ENCODE measurements around the gene ZDHHC16.

DNA sequence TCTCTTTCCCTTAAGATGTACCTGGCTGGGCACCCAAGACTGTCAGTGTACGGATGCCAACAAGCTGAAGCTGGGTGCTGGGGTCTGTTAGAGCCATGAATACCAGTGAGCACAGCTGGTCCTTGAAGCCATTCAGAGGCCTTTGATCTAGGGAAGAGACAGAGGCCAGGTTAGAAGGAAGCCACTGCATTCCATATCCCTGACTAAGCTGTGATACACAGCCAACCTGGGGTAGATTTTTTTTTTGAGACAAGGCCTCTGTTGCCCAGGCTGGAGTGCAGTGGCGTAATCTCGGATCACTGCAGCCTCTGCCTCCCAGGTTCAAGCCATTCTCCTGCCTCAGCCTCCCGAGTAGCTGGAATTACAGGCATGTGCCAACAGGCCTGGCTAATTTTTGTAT is 20.8 kb downstream of the ZDHHC16 start:
- TF ChIP-seq, protein P1, sequence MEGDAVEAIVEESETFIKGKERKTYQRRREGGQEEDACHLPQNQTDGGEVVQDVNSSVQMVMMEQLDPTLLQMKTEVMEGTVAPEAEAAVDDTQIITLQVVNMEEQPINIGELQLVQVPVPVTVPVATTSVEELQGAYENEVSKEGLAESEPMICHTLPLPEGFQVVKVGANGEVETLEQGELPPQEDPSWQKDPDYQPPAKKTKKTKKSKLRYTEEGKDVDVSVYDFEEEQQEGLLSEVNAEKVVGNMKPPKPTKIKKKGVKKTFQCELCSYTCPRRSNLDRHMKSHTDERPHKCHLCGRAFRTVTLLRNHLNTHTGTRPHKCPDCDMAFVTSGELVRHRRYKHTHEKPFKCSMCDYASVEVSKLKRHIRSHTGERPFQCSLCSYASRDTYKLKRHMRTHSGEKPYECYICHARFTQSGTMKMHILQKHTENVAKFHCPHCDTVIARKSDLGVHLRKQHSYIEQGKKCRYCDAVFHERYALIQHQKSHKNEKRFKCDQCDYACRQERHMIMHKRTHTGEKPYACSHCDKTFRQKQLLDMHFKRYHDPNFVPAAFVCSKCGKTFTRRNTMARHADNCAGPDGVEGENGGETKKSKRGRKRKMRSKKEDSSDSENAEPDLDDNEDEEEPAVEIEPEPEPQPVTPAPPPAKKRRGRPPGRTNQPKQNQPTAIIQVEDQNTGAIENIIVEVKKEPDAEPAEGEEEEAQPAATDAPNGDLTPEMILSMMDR (IDR thresholded peaks at IDR 0.05; ENCODE audit: low read depth, low read length, missing input control), result no peak
- TF ChIP-seq SP1 (IDR thresholded peaks at IDR 0.05) (no peak), YY1 (IDR thresholded peaks at IDR 0.05) (no peak), GABPA (IDR thresholded peaks at IDR 0.05 in 1 of 2, conservative IDR thresholded peaks at IDR 0.05 in 1 of 2) (no peak), HNF4G (IDR thresholded peaks at IDR 0.05) (no peak), TAF1 (conservative IDR thresholded peaks at IDR 0.05) (no peak), EGR1 (IDR thresholded peaks at IDR 0.05; ENCODE audit: low read depth in 2 of 2) (no peak), FOXA1 (IDR thresholded peaks at IDR 0.05) (no peak), RXRA (IDR thresholded peaks at IDR 0.05) (no peak), RAD21 (IDR thresholded peaks at IDR 0.05) (no peak)
- TF ChIP-seq, protein P2, sequence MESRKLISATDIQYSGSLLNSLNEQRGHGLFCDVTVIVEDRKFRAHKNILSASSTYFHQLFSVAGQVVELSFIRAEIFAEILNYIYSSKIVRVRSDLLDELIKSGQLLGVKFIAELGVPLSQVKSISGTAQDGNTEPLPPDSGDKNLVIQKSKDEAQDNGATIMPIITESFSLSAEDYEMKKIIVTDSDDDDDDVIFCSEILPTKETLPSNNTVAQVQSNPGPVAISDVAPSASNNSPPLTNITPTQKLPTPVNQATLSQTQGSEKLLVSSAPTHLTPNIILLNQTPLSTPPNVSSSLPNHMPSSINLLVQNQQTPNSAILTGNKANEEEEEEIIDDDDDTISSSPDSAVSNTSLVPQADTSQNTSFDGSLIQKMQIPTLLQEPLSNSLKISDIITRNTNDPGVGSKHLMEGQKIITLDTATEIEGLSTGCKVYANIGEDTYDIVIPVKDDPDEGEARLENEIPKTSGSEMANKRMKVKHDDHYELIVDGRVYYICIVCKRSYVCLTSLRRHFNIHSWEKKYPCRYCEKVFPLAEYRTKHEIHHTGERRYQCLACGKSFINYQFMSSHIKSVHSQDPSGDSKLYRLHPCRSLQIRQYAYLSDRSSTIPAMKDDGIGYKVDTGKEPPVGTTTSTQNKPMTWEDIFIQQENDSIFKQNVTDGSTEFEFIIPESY (IDR thresholded peaks at IDR 0.05), result no peak
- TF ChIP-seq, protein P3, sequence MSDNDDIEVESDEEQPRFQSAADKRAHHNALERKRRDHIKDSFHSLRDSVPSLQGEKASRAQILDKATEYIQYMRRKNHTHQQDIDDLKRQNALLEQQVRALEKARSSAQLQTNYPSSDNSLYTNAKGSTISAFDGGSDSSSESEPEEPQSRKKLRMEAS (IDR thresholded peaks at IDR 0.05), result no peak
- TF ChIP-seq, protein P4, sequence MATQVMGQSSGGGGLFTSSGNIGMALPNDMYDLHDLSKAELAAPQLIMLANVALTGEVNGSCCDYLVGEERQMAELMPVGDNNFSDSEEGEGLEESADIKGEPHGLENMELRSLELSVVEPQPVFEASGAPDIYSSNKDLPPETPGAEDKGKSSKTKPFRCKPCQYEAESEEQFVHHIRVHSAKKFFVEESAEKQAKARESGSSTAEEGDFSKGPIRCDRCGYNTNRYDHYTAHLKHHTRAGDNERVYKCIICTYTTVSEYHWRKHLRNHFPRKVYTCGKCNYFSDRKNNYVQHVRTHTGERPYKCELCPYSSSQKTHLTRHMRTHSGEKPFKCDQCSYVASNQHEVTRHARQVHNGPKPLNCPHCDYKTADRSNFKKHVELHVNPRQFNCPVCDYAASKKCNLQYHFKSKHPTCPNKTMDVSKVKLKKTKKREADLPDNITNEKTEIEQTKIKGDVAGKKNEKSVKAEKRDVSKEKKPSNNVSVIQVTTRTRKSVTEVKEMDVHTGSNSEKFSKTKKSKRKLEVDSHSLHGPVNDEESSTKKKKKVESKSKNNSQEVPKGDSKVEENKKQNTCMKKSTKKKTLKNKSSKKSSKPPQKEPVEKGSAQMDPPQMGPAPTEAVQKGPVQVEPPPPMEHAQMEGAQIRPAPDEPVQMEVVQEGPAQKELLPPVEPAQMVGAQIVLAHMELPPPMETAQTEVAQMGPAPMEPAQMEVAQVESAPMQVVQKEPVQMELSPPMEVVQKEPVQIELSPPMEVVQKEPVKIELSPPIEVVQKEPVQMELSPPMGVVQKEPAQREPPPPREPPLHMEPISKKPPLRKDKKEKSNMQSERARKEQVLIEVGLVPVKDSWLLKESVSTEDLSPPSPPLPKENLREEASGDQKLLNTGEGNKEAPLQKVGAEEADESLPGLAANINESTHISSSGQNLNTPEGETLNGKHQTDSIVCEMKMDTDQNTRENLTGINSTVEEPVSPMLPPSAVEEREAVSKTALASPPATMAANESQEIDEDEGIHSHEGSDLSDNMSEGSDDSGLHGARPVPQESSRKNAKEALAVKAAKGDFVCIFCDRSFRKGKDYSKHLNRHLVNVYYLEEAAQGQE (IDR thresholded peaks at IDR 0.05), result no peak

All from liver (tissue), 3 donors.